GM19467 (cell line): Measurements from ENCODE around the gene DHX35.
"Not testable (repeated sequence)": the region's sequence is repeated elsewhere in the genome, so short reads cannot be mapped to it uniquely, and the experiment has no call there.

Source experiments
- ATAC-seq: cut with Tn5 transposase; IDR thresholded peaks from one replicate; pipeline ENCODE4 v1.9.1; 2021; ENCODE audit warnings: mild to moderate bottlenecking, moderate library complexity; ENCODE audit not compliant: unreplicated experiment

The DHX35 gene

GRCh38 chr20:38940644-38941043, 21.5 kb upstream of the DHX35 start:
- no peak for ATAC-seq

- ATAC-seq: no peak
Measured at GRCh38 chr20:38941726-38942389, 20.3 kb upstream of the DHX35 start.

GRCh38 chr20:38945012-38945411, 17.1 kb upstream of the DHX35 start:
- no peak for ATAC-seq

- no peak for ATAC-seq
Measured at GRCh38 chr20:38946836-38947235, 15.3 kb upstream of the DHX35 start.

GRCh38 chr20:38947931-38948362, 14.2 kb upstream of the DHX35 start:
- ATAC-seq: no peak

GRCh38 chr20:38950254-38950653, 11.9 kb upstream of the DHX35 start:
- no peak for ATAC-seq

GRCh38 chr20:38951611-38952010, 10.5 kb upstream of the DHX35 start:
- no peak for ATAC-seq

- no peak for ATAC-seq
Measured at GRCh38 chr20:38952153-38952552, 10.0 kb upstream of the DHX35 start.

GRCh38 chr20:38953630-38954340, 8.4 kb upstream of the DHX35 start:
- ATAC-seq: no peak

- no peak for ATAC-seq
Measured at GRCh38 chr20:38957235-38957876, 4.8 kb upstream of the DHX35 start.

- no peak for ATAC-seq
Measured at GRCh38 chr20:38957915-38958485, 4.1 kb upstream of the DHX35 start.

GRCh38 chr20:38960187-38960687, 1.9 kb upstream of the DHX35 start:
- not testable (repeated sequence) for ATAC-seq

GRCh38 chr20:38961530-38962043, 557 bp upstream of the DHX35 start:
- ATAC-seq: no peak

GRCh38 chr20:38962928-38963401, 821 bp downstream of the DHX35 start:
- ATAC-seq: no peak

- no peak for ATAC-seq
Measured at GRCh38 chr20:38963745-38964144, 1.6 kb downstream of the DHX35 start.

GRCh38 chr20:38965264-38965663, 3.1 kb downstream of the DHX35 start:
- no peak for ATAC-seq

- no peak for ATAC-seq
Measured at GRCh38 chr20:38968090-38968489, 5.9 kb downstream of the DHX35 start.

- no peak for ATAC-seq
Measured at GRCh38 chr20:38969708-38970107, 7.6 kb downstream of the DHX35 start.

- no peak for ATAC-seq
Measured at GRCh38 chr20:38970302-38970701, 8.2 kb downstream of the DHX35 start.

- no peak for ATAC-seq
Measured at GRCh38 chr20:38973107-38973506, 11.0 kb downstream of the DHX35 start.

- ATAC-seq: no peak
Measured at GRCh38 chr20:38973645-38974044, 11.5 kb downstream of the DHX35 start.
